HEK293 (cell line): ENCODE results near the gene LMO1.

Experiments
- CTCF ChIA-PET: fragments of 350-600 bp; formaldehyde crosslinking; extraction: SDS; loops from one replicate; lab custom pipeline; 2021; ENCODE audit warnings: antibody characterized with exemption; lab: Yijun Ruan, JAX
- POLR2A ChIA-PET: fragments of 300-600 bp; formaldehyde crosslinking; extraction: SDS; loops from one replicate; lab custom pipeline; 2020; ENCODE audit warnings: antibody characterized with exemption, inconsistent platforms; lab: Yijun Ruan, JAX
- H3K27ac ChIP-seq: fragments of 200-500 bp; sonication (Bioruptor generic); 2 replicates; pipeline ENCODE4 v1.5.1; 2014; ENCODE audit warnings: low read depth, low read length, control low read depth, inconsistent platforms; ENCODE audit errors: extremely low read depth
- H3K36me3 ChIP-seq, 2 experiments: fragments of 200-500 bp in 1 of 2; sonication (Bioruptor generic) in 1 of 2; 1 replicate in 1 of 2; 2 replicates in 1 of 2; pipeline ENCODE4 v1.5.1; 2014 to 2017; ENCODE audit warnings: inconsistent platforms in 2 of 2, low read length in 2 of 2; ENCODE audit not compliant: control insufficient read depth in 2 of 2, insufficient read depth in 1 of 2
- H3K4me1 ChIP-seq: fragments of 200-500 bp; sonication (Bioruptor generic); 2 replicates; pipeline ENCODE4 v1.5.1; 2014; ENCODE audit warnings: mild to moderate bottlenecking, low read length, inconsistent platforms; ENCODE audit not compliant: control insufficient read depth, insufficient read depth
- H3K4me3 ChIP-seq: 2 replicates; pipeline ENCODE4 v1.5.1; 2011; ENCODE audit warnings: low read depth, mild to moderate bottlenecking, control low read depth, low read length, moderate library complexity
- H3K9me3 ChIP-seq: fragments of 200-500 bp; sonication (Bioruptor generic); 2 replicates; pipeline ENCODE4 v1.5.1; 2014; ENCODE audit warnings: low read depth, low read length, inconsistent platforms; ENCODE audit not compliant: control insufficient read depth, insufficient read depth
- AEBP2 ChIP-seq: fragments of 450-650 bp; formaldehyde crosslinking; IDR thresholded peaks from 2 replicates; pipeline ENCODE4 v1.5.1; 2016; ENCODE audit warnings: missing biosample characterization, missing genetic modification characterization, borderline replicate concordance
- KLF10 ChIP-seq: fragments of 450-650 bp; IDR thresholded peaks from 2 replicates; pipeline ENCODE4 v1.5.1; 2018; ENCODE audit warnings: missing biosample characterization, mild to moderate bottlenecking, missing genetic modification characterization
- PBX3 ChIP-seq: sonication (generic); formaldehyde crosslinking; IDR thresholded peaks from 2 replicates; pipeline ENCODE4 v1.8.1; 2022; ENCODE audit warnings: mild to moderate bottlenecking, moderate library complexity, missing genetic modification reagents
- SCRT2 ChIP-seq: fragments of 450-650 bp; formaldehyde crosslinking; IDR thresholded peaks from 2 replicates; pipeline ENCODE4 v1.5.1; 2016; ENCODE audit warnings: missing biosample characterization, missing genetic modification characterization
- SP2 ChIP-seq: fragments of 450-650 bp; formaldehyde crosslinking; IDR thresholded peaks from 2 replicates; pipeline ENCODE4 v1.5.1; 2016; ENCODE audit warnings: missing biosample characterization, missing genetic modification characterization
- YY1 ChIP-seq: fragments of 450-650 bp; formaldehyde crosslinking; IDR thresholded peaks from 2 replicates; pipeline ENCODE4 v1.5.1; 2018; ENCODE audit warnings: missing biosample characterization, missing genetic modification characterization
- ZNF157 ChIP-seq: fragments of 450-650 bp; formaldehyde crosslinking; IDR thresholded peaks from 2 replicates; pipeline ENCODE4 v1.5.1; 2016; ENCODE audit warnings: missing biosample characterization, missing genetic modification characterization
- ZNF174 ChIP-seq: fragments of 450-650 bp; formaldehyde crosslinking; IDR thresholded peaks from 2 replicates; pipeline ENCODE4 v1.5.0; 2017; ENCODE audit warnings: missing biosample characterization, mild to moderate bottlenecking, missing genetic modification characterization
- ZNF248 ChIP-seq: fragments of 450-650 bp; formaldehyde crosslinking; IDR thresholded peaks from 2 replicates; pipeline ENCODE4 v1.5.1; 2017; ENCODE audit warnings: missing biosample characterization, missing genetic modification characterization
- ZNF341 ChIP-seq: fragments of 450-650 bp; formaldehyde crosslinking; IDR thresholded peaks from 2 replicates; pipeline ENCODE4; 2016; ENCODE audit warnings: low read depth, missing biosample characterization, missing genetic modification characterization
- ZNF433 ChIP-seq: fragments of 450-650 bp; formaldehyde crosslinking; IDR thresholded peaks from 2 replicates; pipeline ENCODE4 v1.5.1; 2016; ENCODE audit warnings: missing biosample characterization, missing genetic modification characterization, low read depth
- ZNF473 ChIP-seq: fragments of 450-650 bp; formaldehyde crosslinking; IDR thresholded peaks from 2 replicates; pipeline ENCODE4 v1.5.1; 2017; ENCODE audit warnings: missing biosample characterization, missing genetic modification characterization
- ZNF501 ChIP-seq: fragments of 450-650 bp; formaldehyde crosslinking; IDR thresholded peaks from 2 replicates; pipeline ENCODE4 v1.5.1; 2016; ENCODE audit warnings: missing biosample characterization, missing genetic modification characterization
- ZNF518A ChIP-seq: fragments of 450-650 bp; formaldehyde crosslinking; conservative IDR thresholded peaks from 2 replicates; pipeline ENCODE4 v1.5.1; 2016; ENCODE audit warnings: low read depth, missing biosample characterization, missing genetic modification characterization
- ZNF560 ChIP-seq: fragments of 450-650 bp; formaldehyde crosslinking; IDR thresholded peaks from 2 replicates; pipeline ENCODE4 v1.5.1; 2017; ENCODE audit warnings: missing biosample characterization, missing genetic modification characterization, borderline replicate concordance
- ZNF626 ChIP-seq: fragments of 450-650 bp; sonication (Bioruptor Pico); formaldehyde crosslinking; IDR thresholded peaks from 2 replicates; pipeline ENCODE4 v1.5.1; 2018; ENCODE audit warnings: missing biosample characterization, missing genetic modification characterization, inconsistent platforms
- ZNF791 ChIP-seq: fragments of 450-650 bp; formaldehyde crosslinking; IDR thresholded peaks from 2 replicates; pipeline ENCODE4 v1.5.1; 2016; ENCODE audit warnings: missing biosample characterization, missing genetic modification characterization
- ZNF792 ChIP-seq: fragments of 450-650 bp; formaldehyde crosslinking; IDR thresholded peaks from 2 replicates; pipeline ENCODE4 v1.5.1; 2016; ENCODE audit warnings: missing biosample characterization, missing genetic modification characterization
- TF ChIP-seq, protein P1 (sequence below): fragments of 450-650 bp; formaldehyde crosslinking; IDR thresholded peaks from 2 replicates; pipeline ENCODE4; 2016; ENCODE audit warnings: missing biosample characterization, missing genetic modification characterization

Gene LMO1

DNA sequence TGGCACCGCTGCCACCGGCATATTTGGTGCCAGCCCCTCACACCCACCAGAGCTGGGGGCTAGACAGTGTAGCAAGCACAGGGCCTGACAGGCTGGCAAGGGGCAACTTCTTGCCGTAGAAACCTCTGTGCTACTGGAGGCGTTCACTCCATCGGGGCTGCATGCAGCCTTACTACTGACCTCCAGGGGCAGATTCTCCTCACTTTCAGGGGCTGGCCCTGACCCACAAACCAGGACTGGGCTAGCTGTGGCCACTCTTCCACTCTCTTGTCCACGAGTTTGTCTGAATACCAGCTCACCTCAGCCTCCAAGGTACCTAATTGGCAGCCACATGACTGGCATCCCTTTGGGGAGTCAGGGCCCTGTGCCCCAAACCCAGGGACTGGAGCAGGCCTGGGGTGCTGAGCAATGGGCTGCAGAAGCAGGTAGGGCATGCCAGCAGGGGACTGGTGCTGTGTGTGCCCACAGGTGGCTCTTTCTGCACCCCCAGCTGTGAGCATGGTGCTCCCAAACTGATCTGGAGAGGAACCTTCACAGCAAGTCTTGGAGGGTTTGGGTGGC, 2.1 kb upstream of the LMO1 start:
- Histone ChIP-seq H3K4me1 (no peaks in the 10 kb centered on the region), H3K27ac (no peak overlapping the region), H3K4me3 (no peak overlapping the region), H3K9me3 (no peaks in the 10 kb centered on the region), H3K36me3 (no peaks in the 10 kb centered on the region)
- POLR2A ChIA-PET, result no interaction called here
- CTCF ChIA-PET, result interaction anchor here (0.6 to 4.5 kb wide), 12 partner anchors 8 to 342 kb away, joined by 3 to 75 read pairs (median 6); no protein-coding TSS in a partner anchor
- TF ChIP-seq ZNF626 (tag by site-specific recombination) (no peak), AEBP2 (tag by site-specific recombination) (no peak), ZNF792 (tag by site-specific recombination) (no peak), ZNF560 (no peak), ZNF473 (tag by site-specific recombination) (no peak), ZNF501 (tag by site-specific recombination) (no peak), ZNF341 (tag by site-specific recombination) (no peak), ZNF433 (tag by site-specific recombination) (no peak), KLF10 (tag by site-specific recombination) (no peak), SP2 (no peak), SCRT2 (tag by site-specific recombination) (no peak), ZNF791 (tag by site-specific recombination) (no peak), ZNF174 (tag by site-specific recombination) (no peak), ZNF518A (tag by site-specific recombination) (no peak), PBX3 (CRISPR knock-in tag) (no peak), ZNF157 (no peak), ZNF248 (tag by site-specific recombination) (no peak), YY1 (tag by site-specific recombination) (no peak)
- TF ChIP-seq, protein P1, sequence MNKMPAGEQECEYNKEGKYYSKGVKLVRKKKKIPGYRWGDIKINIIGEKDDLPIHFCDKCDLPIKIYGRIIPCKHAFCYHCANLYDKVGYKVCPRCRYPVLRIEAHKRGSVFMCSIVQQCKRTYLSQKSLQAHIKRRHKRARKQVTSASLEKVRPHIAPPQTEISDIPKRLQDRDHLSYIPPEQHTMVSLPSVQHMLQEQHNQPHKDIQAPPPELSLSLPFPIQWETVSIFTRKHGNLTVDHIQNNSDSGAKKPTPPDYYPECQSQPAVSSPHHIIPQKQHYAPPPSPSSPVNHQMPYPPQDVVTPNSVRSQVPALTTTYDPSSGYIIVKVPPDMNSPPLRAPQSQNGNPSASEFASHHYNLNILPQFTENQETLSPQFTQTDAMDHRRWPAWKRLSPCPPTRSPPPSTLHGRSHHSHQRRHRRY (tag by site-specific recombination), result no peak
